ENCODE data around the gene CNTNAP5. TPM values are rescaled to one million over a fixed set of nuclear protein-coding genes. Genes with fewer than 3 reads are reported as not detected.

CNTNAP5 gene
- total and polyA plus RNA-seq, 2 of the 8 experiments (the other 6 are each of a cell fraction or from before 2014, with no cell fraction given) = 0.11 to 0.76 TPM

GRCh38 chr2:124246170-124246569 lies 221.1 kb downstream of the CNTNAP5 start:
- Histone ChIP-seq H3K36me3 (ENCODE audit: control insufficient read depth in 2 of 4, insufficient read depth in 4 of 4, low read length in 3 of 4) (no peaks in the 10 kb centered on the region), H4K8ac (ENCODE audit: extremely low read depth, insufficient read depth, low read length) (no peak overlapping the region), H2BK15ac (ENCODE audit: low read length) (no peak overlapping the region), H4K91ac (replicated peaks; ENCODE audit: insufficient read length, low read length) (no peak overlapping the region), H3K4me1 (replicated peaks in 1 of 4; ENCODE audit: control insufficient read depth in 3 of 4, insufficient read depth in 4 of 4, low read length in 3 of 4) (peaks cover 0 to 2% (median 0%) of the 10 kb centered on the region in 4 experiments; a peak in 1 of 7 replicates), H3K14ac (ENCODE audit: insufficient read length) (no peak overlapping the region), H2BK5ac (ENCODE audit: low read depth, low read length) (no peak overlapping the region), H2BK12ac (ENCODE audit: low read depth, low read length) (no peak overlapping the region), H2BK20ac (ENCODE audit: low read length) (no peak overlapping the region), H4K5ac (ENCODE audit: insufficient read length, low read depth, low read length) (no peak overlapping the region), H3K9me3 (ENCODE audit: insufficient read depth in 2 of 2, low read depth in 1 of 2, low read length in 1 of 2) (no peaks in the 10 kb centered on the region), H3K4me2 (ENCODE audit: insufficient read depth in 1 of 2, low read depth in 2 of 2, low read length in 2 of 2) (no peak overlapping the region), H3K56ac (replicated peaks; ENCODE audit: insufficient read length, low read depth, low read length) (no peak overlapping the region), H2AFZ (ENCODE audit: low read length) (no peak overlapping the region), H3K23me2 (ENCODE audit: low read depth, low read length) (no peaks in the 10 kb centered on the region), H2AK5ac (ENCODE audit: low read depth, low read length) (no peak overlapping the region), H3K9ac (replicated peaks in 1 of 4; ENCODE audit: extremely low read depth in 1 of 4, low read depth in 3 of 4, low read length in 3 of 4) (no peak overlapping the region), H3K27me3 (replicated peaks in 1 of 4; ENCODE audit: control insufficient read depth in 3 of 4, extremely low read depth in 1 of 4, insufficient read depth in 3 of 4, low read length in 3 of 4) (no peaks in the 10 kb centered on the region), H3K79me1 (ENCODE audit: low read depth, low read length) (no peaks in the 10 kb centered on the region), H2BK120ac (replicated peaks; ENCODE audit: low read depth, low read length) (no peak overlapping the region), H3K4me3 (ENCODE audit: extremely low read depth in 1 of 4, insufficient read depth in 2 of 4, low read depth in 3 of 4, low read length in 4 of 4) (no peak overlapping the region), H3K4ac (replicated peaks; ENCODE audit: insufficient read length, low read depth, low read length) (no peak overlapping the region), H3K18ac (ENCODE audit: extremely low read depth, low read length) (no peak overlapping the region), H3K23ac (ENCODE audit: insufficient read length) (no peak overlapping the region), H3K79me2 (ENCODE audit: control insufficient read depth in 1 of 2, insufficient read depth in 2 of 2, low read length in 2 of 2) (no peaks in the 10 kb centered on the region), H4K20me1 (replicated peaks in 1 of 2; ENCODE audit: control insufficient read depth in 1 of 2, insufficient read depth in 2 of 2, low read length in 2 of 2) (no peaks in the 10 kb centered on the region), H3K27ac (ENCODE audit: low read depth, low read length) (no peak overlapping the region)
- 94% methylated on average over 4 of the region's 4 CpGs; no CpG with 5 or more reads in 1 of the 2 experiments for WGBS, 2 experiments (ENCODE audit: extremely low coverage in 1 of 2, insufficient coverage in 1 of 2, insufficient read length in 1 of 2, insufficient replicate concordance in 2 of 2, low coverage in 1 of 2, low lambda C conversion rate in 2 of 2, missing lambda C conversion rate in 1 of 2)
- ChIA-PET CTCF (ENCODE audit: partially characterized antibody) (interaction anchor here (0.7 to 1.2 kb wide), 3 partner anchors 9 to 32 kb away, joined by 3 to 4 read pairs (median 3); no protein-coding TSS in a partner anchor), POLR2A (ENCODE audit: partially characterized antibody) (no interaction called here)
- TF ChIP-seq SIN3A (conservative IDR thresholded peaks at IDR 0.05 in 1 of 2, IDR thresholded peaks at IDR 0.05 in 1 of 2; ENCODE audit: low read depth in 1 of 2, low read length in 2 of 2) = no peak
- no peak for TF ChIP-seq GTF2F1 (IDR thresholded peaks at IDR 0.05; ENCODE audit: borderline replicate concordance, low read depth, low read length)
- FAIRE-seq = no peak
- DNase-seq (ENCODE audit: low read depth in 1 of 2, low spot score in 2 of 2) = no peak

Measured in H1 (cell line).